Adrenal gland (tissue), 12 donors: ENCODE data around the gene ABI3BP. TPM values are rescaled to one million over a fixed set of nuclear protein-coding genes. Genes with fewer than 3 reads are reported as not detected.

ENCODE experiments used
- DNase-seq, 7 donors: peaks; one replicate each; pipeline ENCODE4 v3.0.0-alpha.2; 2019 to 2020
- H3K27ac ChIP-seq, 5 donors: fragments of 200-600 bp; sonication (generic) in 4 of 5; 1 replicate in 3 of 5; 2 replicates in 2 of 5; pipeline versions ENCODE4 v1.5.1 to v1.8.0; 2016 to 2020; ENCODE audit warnings: mild to moderate bottlenecking in 1 of 5
- H3K27me3 ChIP-seq: fragments of 200-600 bp; 2 replicates; pipeline ENCODE4 v1.8.0; 2021
- H3K36me3 ChIP-seq, 2 donors: fragments of 200-600 bp; replicated peaks in 1 of 2; 1 replicate in 1 of 2; 2 replicates in 1 of 2; pipeline versions ENCODE4 v1.5.1 to v1.8.0; 2018 to 2022
- H3K4me1 ChIP-seq, 2 donors: fragments of 200-600 bp; replicated peaks in 1 of 2; 1 replicate in 1 of 2; 2 replicates in 1 of 2; pipeline versions ENCODE4 v1.5.1 to v1.8.0; 2018 to 2021
- H3K4me3 ChIP-seq, 4 donors: fragments of 200-600 bp; sonication (generic) in 3 of 4; one replicate each; pipeline ENCODE4 v1.5.1; 2016 to 2018
- H3K9me3 ChIP-seq, 3 donors: fragments of 200-600 bp; sonication (generic) in 1 of 3; replicated peaks in 1 of 3; 1 replicate in 2 of 3; 2 replicates in 1 of 3; pipeline versions ENCODE4 v1.5.1 to v1.8.0; 2016 to 2021
- POLR2A ChIP-seq, 2 donors: fragments of 450-650 bp; IDR thresholded peaks; one replicate each; pipeline ENCODE4 v1.6.1; 2017; ENCODE audit warnings: antibody characterized with exemption in 2 of 2, mild to moderate bottlenecking in 2 of 2, moderate library complexity in 1 of 2
- WGBS, 4 donors: extraction: QIAGEN DNeasy Blood & Tissue Kit in 2 of 4; methylation state at CpG; one replicate each; pipeline versions ENCODE4 v1.1.5 to v1.1.7; 2013 to 2017; 5-methylcytosine and 5-hydroxymethylcytosine counted together
- intact Hi-C, 2 donors: fragments of 100-400 bp; cut with DNase I; formaldehyde crosslinking; loops; one replicate each; pipeline versions ENCODE4 v1.14.1 to v1.15.0; 2022 to 2023
- polyA plus RNA-seq, 3 donors: library from polyadenylated mRNA; stranded (reverse); fragments of 200-250 nt in 2 of 3; fragments of 350-450 nt in 1 of 3; fragmentation: Illumina TruSeq in 1 of 3; extraction: RNeasy Lipid Tissue Mini Kit (QIAGEN cat#74804) in 1 of 3; gene quantifications; one replicate each; pipeline ENCODE4 v1.2.3, GENCODE V29; 2013 to 2014
- total RNA-seq, 9 donors: library from RNA; depleted of rRNA in 4 of 9; stranded (reverse); fragments of >200 nt in 4 of 9; fragments of 120-200 nt in 1 of 9; fragmentation: NEBNext Ultra II Directional in 1 of 9; extraction: Animal tissue kit (Norgen Biotek cat#: 25700) in 1 of 9; gene quantifications; one replicate each; pipeline versions ENCODE4 v1.1.0 to v1.2.4, GENCODE V29; 2013 to 2023
- TF ChIP-seq, protein P1 (sequence below), 6 experiments: fragments of 450-650 bp in 4 of 6; fragments of 200-600 bp in 2 of 6; sonication (generic) in 1 of 6; IDR thresholded peaks; 1 replicate in 5 of 6; 2 replicates in 1 of 6; pipeline versions ENCODE4 v1.5.1 to v1.8.0; 2016 to 2021; ENCODE audit warnings: antibody characterized with exemption in 6 of 6, mild to moderate bottlenecking in 2 of 6, moderate library complexity in 1 of 6
- donor health status: healthy with polysubstance abuse.
- donor health status: Bipolar disorder and iron deficiency.
- donor health status: DM: yes; HTN: yes; CAD: no.
- donor health status: DM: no; HTN: no; CAD: no.
- donor health status: DM: no; HTN: no; CAD: no.
- donor health status: DM: yes; HTN: yes; CAD: no.

Gene ABI3BP
- total and polyA plus RNA-seq, 12 donors, result 3.4 to 50.3 (median 18.7) TPM

DNA sequence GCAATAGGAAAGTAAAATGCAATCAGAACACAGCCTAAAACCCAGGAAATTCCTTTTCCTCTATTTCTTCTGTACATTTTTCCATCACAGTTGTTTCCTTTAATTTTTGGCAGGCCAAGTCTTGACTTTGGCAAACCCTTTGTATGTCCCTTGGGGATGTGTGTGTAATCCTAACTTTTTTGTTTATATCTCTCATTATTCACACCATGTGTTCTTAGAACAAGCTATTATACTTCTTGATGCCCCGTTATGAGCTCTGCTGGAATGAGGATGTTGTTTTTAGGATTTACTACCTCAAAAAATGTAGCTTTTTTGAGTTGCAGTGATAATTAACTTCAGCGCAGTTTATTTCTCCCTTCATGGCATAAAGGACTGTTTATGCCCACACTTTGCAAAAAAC lies 123.4 kb downstream of the ABI3BP start:
- intact Hi-C loops, result no loop called here
- Histone ChIP-seq H3K4me3 (no peak overlapping the region), H3K9me3 (no peaks in the 10 kb centered on the region), H3K36me3 (no peaks in the 10 kb centered on the region), H3K4me1 (no peaks in the 10 kb centered on the region), H3K27me3 (no peaks in the 10 kb centered on the region), H3K27ac (no peak overlapping the region)
- no peak for DNase-seq
- 61 to 71% (median 62%) methylated on average over 2 of the region's 2 CpGs for WGBS, 4 donors
- no peak for TF ChIP-seq POLR2A (IDR thresholded peaks at IDR 0.05)
- TF ChIP-seq, protein P1, sequence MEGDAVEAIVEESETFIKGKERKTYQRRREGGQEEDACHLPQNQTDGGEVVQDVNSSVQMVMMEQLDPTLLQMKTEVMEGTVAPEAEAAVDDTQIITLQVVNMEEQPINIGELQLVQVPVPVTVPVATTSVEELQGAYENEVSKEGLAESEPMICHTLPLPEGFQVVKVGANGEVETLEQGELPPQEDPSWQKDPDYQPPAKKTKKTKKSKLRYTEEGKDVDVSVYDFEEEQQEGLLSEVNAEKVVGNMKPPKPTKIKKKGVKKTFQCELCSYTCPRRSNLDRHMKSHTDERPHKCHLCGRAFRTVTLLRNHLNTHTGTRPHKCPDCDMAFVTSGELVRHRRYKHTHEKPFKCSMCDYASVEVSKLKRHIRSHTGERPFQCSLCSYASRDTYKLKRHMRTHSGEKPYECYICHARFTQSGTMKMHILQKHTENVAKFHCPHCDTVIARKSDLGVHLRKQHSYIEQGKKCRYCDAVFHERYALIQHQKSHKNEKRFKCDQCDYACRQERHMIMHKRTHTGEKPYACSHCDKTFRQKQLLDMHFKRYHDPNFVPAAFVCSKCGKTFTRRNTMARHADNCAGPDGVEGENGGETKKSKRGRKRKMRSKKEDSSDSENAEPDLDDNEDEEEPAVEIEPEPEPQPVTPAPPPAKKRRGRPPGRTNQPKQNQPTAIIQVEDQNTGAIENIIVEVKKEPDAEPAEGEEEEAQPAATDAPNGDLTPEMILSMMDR (IDR thresholded peaks at IDR 0.05), result no peak

DNA sequence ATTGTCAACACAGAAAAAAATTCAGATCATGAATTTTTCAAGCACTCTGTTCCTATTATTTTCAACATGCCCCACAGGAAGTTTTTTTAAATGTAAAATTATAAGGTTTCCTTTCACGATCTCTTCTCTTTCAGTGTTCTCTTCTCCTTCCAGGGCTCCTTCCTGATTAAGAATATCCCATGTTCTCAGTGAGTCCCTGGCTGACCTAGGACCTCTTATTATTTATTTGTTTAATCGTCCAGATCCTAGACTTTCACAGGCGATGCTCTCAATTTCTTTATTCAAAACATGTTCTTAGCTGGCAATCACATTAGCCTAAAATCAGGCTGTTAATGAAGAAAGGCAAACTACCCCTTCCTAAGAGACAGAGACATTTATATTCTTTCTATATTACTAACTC lies 124.3 kb downstream of the ABI3BP start:
- TF ChIP-seq POLR2A (IDR thresholded peaks at IDR 0.05), result no peak
- TF ChIP-seq, protein P1 (IDR thresholded peaks at IDR 0.05), result no peak
- Histone ChIP-seq H3K4me3 (no peak overlapping the region), H3K36me3 (no peaks in the 10 kb centered on the region), H3K27me3 (no peaks in the 10 kb centered on the region), H3K27ac (no peak overlapping the region), H3K9me3 (no peaks in the 10 kb centered on the region), H3K4me1 (no peaks in the 10 kb centered on the region)
- no peak for DNase-seq
- WGBS, 4 donors, result 62 to 65% (median 65%) methylated on average over 3 of the region's 3 CpGs
- intact Hi-C loops, result no loop called here

DNA sequence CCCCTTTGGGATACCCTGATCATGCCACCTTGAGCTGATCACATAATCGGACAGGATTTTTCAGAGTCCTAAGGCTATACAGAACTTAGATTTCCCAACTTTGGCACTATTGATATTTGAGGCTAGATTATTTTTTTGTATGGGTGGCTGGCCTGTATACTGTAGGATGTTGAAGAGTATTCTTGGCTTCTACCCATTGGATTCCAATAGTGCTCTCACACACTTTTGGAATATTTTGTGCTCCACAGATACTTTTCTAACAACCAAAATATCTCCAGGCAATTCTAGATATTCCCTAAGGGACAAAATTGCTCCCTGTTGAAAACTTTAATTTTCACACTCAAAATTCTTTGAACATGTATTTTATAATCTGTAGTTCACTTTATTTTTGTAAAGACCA lies 125.1 kb downstream of the ABI3BP start:
- WGBS, 4 donors, result 76 to 96% (median 88%) methylated on average over 1 of the region's 1 CpG
- no peaks in the 10 kb centered on the region for H3K4me1 ChIP-seq
- no peak overlapping the region for H3K4me3 ChIP-seq
- no peak for TF ChIP-seq POLR2A (IDR thresholded peaks at IDR 0.05)
- TF ChIP-seq, protein P1 (IDR thresholded peaks at IDR 0.05), result no peak
- no peaks in the 10 kb centered on the region for H3K27me3 ChIP-seq
- no peaks in the 10 kb centered on the region for H3K9me3 ChIP-seq
- intact Hi-C loops, result no loop called here
- DNase-seq, result no peak
- H3K36me3 ChIP-seq, result no peaks in the 10 kb centered on the region
- H3K27ac ChIP-seq, result no peak overlapping the region

DNA sequence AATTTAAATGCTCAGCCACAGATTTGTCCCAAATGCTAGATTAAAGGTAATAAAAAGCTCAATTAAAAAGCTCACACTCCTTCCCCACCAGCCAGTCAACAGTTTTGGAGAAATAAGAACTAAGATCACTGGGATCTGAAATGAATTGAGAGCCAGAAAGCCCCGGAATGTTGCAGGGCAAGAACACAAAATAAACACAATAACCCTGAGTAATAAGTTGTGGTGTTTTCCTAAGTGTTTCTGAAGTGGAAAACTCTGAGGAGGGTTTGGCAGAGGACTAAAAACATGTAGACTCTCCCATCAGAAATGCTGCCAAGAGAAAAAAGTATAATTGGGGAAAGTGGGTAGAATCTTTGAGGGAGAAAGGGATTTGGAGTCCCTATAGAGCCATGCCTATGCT lies 127.8 kb downstream of the ABI3BP start:
- no peaks in the 10 kb centered on the region for H3K4me1 ChIP-seq
- H3K4me3 ChIP-seq, result no peak overlapping the region
- no peak for TF ChIP-seq POLR2A (IDR thresholded peaks at IDR 0.05)
- TF ChIP-seq, protein P1 (IDR thresholded peaks at IDR 0.05), result no peak
- 59 to 73% (median 65%) methylated on average over 1 of the region's 1 CpG for WGBS, 4 donors
- H3K9me3 ChIP-seq, result no peaks in the 10 kb centered on the region
- intact Hi-C loops, result no loop called here
- H3K36me3 ChIP-seq, result no peaks in the 10 kb centered on the region
- H3K27me3 ChIP-seq, result no peaks in the 10 kb centered on the region
- DNase-seq, result no peak
- no peak overlapping the region for H3K27ac ChIP-seq
